Motor neuron (in vitro differentiated cells): ENCODE measurements around the gene ZBTB8A. TPM values are rescaled to one million over a fixed set of nuclear protein-coding genes. Genes with fewer than 3 reads are reported as not detected.
A peak's percentile ranks its signal among the peaks of the same experiment; 100 is the strongest.
"Not testable (repeated sequence)": the region's sequence is repeated elsewhere in the genome, so short reads cannot be mapped to it uniquely, and the experiment has no call there.

Experiments used
- ATAC-seq, 8 experiments: fragments of 200-7000 bp; cut with Tn5 transposase; replicated peaks in 6 of 8; 2 replicates each; pipeline ENCODE4 v1.8.0; 2021; ENCODE audit warnings: mild to moderate bottlenecking in 8 of 8, moderate library complexity in 8 of 8
- H3K27ac ChIP-seq, 2 donors: fragments of 250-450 bp; sonication (Bioruptor Pico); 2 replicates each; pipeline ENCODE4 v1.9.0; 2021; ENCODE audit warnings: antibody characterized with exemption in 2 of 2, mild to moderate bottlenecking in 2 of 2, moderate library complexity in 1 of 2
- H3K4me1 ChIP-seq, 2 donors: fragments of 250-450 bp; sonication (Bioruptor Pico); replicated peaks in 1 of 2; 2 replicates each; pipeline ENCODE4 v1.6.1; 2021; ENCODE audit warnings: antibody characterized with exemption in 2 of 2, mild to moderate bottlenecking in 2 of 2, moderate library complexity in 1 of 2
- H3K4me3 ChIP-seq, 5 donors: fragments of 250-450 bp; sonication (Bioruptor Pico); 2 replicates each; pipeline ENCODE4 v1.9.0; 2021; ENCODE audit warnings: antibody characterized with exemption in 5 of 5, mild to moderate bottlenecking in 5 of 5, moderate library complexity in 4 of 5
- WGBS, 10 experiments: fragments of 450-650 bp; shearing (Covaris generic); methylation state at CpG; one replicate each; pipeline ENCODE4 v1.0.0; 2022; 5-methylcytosine and 5-hydroxymethylcytosine counted together
- in situ Hi-C, 9 experiments: fragments of 400-800 bp; cut with MboI; loops; one replicate each; pipeline ENCODE4 v1.15.0; 2021; ENCODE audit warnings: low sequenced_read_pairs in 9 of 9, low pct_unique_long_range_greater_than_20kb in 2 of 9; ENCODE audit not compliant: unreplicated experiment in 9 of 9
- total RNA-seq, 8 experiments: library from RNA; unstranded; fragments of 300-600 nt; gene quantifications; 2 replicates each; pipeline versions ENCODE4 v1.2.3 to v1.2.4, GENCODE V29; 2022

The ZBTB8A gene
- total RNA-seq, 8 experiments from 2014 or later = 1.5 to 18.2 (median 14.3) TPM

DNA sequence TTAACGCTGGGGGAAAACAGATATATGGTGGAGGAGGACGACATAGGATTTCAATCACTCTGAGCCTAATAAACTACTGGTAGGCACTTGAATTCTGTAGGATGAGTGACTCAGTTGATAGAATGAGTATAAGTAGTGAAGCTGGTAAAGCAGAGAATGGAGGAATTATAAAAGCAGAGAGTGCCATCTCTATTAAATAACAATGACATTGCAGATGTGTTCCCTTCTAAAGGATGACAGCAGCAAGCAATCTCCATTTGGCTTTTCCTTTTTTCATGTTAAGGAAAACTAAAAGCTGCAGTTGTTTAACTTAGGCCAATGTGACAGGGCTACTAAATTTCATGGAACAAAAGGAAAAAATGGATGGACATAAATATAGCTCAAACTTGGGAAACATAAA lies 93.6 kb downstream of the ZBTB8A start:
- H3K4me3 ChIP-seq = no peak overlapping the region
- in situ Hi-C loops = no loop called here
- H3K4me1 ChIP-seq = peaks cover 5 to 7% of the 10 kb centered on the region in 2 donors
- peak in 3 of 8 experiments; percentile 20 to 49 (median 20) for ATAC-seq
- no peak overlapping the region for H3K27ac ChIP-seq
- 0 to 100% (median 31%) methylated on average over 1 to 2 of the region's 2 CpGs for WGBS, 10 experiments

- in situ Hi-C loops = no loop called here
- ATAC-seq = no peak
- Histone ChIP-seq H3K27ac (no peak overlapping the region), H3K4me1 (peaks cover 5 to 8% of the 10 kb centered on the region in 2 donors), H3K4me3 (no peak overlapping the region)
- 79 to 100% (median 92%) methylated on average over 1 to 6 of the region's 8 CpGs; no CpG with 5 or more reads in 1 of the 10 experiments for WGBS, 10 experiments
Observed at GRCh38 chr1:32635508-32636277, 96.5 kb downstream of the ZBTB8A start.

DNA sequence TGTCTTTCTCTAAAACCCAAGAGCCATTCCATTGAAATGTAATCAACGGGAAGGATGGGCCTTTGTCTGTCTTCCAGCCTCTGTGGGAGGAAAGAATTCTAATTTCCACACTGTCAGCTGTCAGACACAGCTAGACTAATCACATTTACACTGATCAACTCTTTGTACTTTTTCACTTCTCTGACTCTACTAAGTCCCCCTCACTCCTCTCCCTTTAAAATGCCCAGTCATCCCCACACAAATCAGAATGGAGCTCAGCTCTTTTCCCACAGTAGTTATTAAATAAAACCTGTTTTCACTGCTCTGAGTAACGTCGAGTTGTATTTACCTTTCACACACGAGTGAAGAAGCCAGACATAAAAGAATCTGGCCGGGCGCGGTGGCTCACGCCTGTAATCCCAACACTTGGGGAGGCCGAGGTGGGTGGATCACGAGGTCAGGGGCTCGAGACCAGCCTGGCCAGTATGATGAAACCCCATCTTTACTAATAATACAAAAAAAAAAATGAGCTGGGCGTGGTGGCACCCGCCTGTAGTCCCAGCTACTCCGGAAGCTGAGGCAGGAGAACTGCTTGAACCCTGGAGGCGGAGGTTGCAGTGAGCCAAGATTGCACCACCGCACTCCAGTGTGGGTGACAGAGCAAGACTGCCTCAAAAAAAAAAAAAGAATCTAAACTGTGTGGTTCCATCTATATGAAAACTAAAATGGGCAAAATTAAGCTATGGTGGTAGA lies 97.9 kb downstream of the ZBTB8A start:
- Histone ChIP-seq H3K27ac (peak overlapping the region in 1 of 2 donors; percentile 41), H3K4me3 (no peak overlapping the region), H3K4me1 (peaks cover 8 to 9% of the 10 kb centered on the region in 2 donors)
- WGBS, 10 experiments = 21 to 95% (median 46%) methylated on average over 1 to 16 of the region's 16 CpGs; no CpG with 5 or more reads in 2 of the 10 experiments
- peak in 4 of 8 experiments; percentile 69 to 91 (median 88) for ATAC-seq
- in situ Hi-C loops = no loop called here

GRCh38 chr1:32639489-32640075 lies 100.4 kb downstream of the ZBTB8A start:
- Histone ChIP-seq H3K4me3 (no peak overlapping the region), H3K4me1 (peaks cover 4 to 11% of the 10 kb centered on the region in 2 donors), H3K27ac (no peak overlapping the region)
- 60 to 100% (median 92%) methylated on average over 1 of the region's 1 CpG; no CpG with 5 or more reads in 4 of the 10 experiments for WGBS, 10 experiments
- in situ Hi-C loops = no loop called here
- no peak for ATAC-seq

GRCh38 chr1:32642292-32642827 lies 103.1 kb downstream of the ZBTB8A start:
- in situ Hi-C loops, H3K4me1 ChIP-seq, H3K4me3 ChIP-seq: not testable (repeated sequence)
- 0 to 80% (median 38%) methylated on average over 1 to 8 of the region's 8 CpGs; no CpG with 5 or more reads in 1 of the 10 experiments for WGBS, 10 experiments
- peak overlapping the region; percentile 66 to 80 for H3K27ac ChIP-seq
- peak in 5 of 8 experiments; percentile 75 to 87 (median 86) for ATAC-seq

- in situ Hi-C loops = no loop called here
- ATAC-seq = no peak
- 85 to 100% (median 98%) methylated on average over 2 to 4 of the region's 4 CpGs; no CpG with 5 or more reads in 3 of the 10 experiments for WGBS, 10 experiments
Observed at GRCh38 chr1:32644426-32644825, 105.2 kb downstream of the ZBTB8A start.

GRCh38 chr1:32647308-32648134 lies 108.3 kb downstream of the ZBTB8A start:
- Histone ChIP-seq H3K4me1 (peaks cover 10% of the 10 kb centered on the region in 2 donors), H3K27ac (no peak overlapping the region), H3K4me3 (no peak overlapping the region)
- in situ Hi-C loops = no loop called here
- ATAC-seq = no peak
- WGBS, 10 experiments = 42 to 100% (median 96%) methylated on average over 2 to 6 of the region's 6 CpGs

More at GRCh38 chr1:32644426-32644825, 105.2 kb downstream of the ZBTB8A start:
- no peak overlapping the region for H3K27ac ChIP-seq
- H3K4me3 ChIP-seq = no peak overlapping the region
- peaks cover 9% of the 10 kb centered on the region in 2 donors for H3K4me1 ChIP-seq

DNA sequence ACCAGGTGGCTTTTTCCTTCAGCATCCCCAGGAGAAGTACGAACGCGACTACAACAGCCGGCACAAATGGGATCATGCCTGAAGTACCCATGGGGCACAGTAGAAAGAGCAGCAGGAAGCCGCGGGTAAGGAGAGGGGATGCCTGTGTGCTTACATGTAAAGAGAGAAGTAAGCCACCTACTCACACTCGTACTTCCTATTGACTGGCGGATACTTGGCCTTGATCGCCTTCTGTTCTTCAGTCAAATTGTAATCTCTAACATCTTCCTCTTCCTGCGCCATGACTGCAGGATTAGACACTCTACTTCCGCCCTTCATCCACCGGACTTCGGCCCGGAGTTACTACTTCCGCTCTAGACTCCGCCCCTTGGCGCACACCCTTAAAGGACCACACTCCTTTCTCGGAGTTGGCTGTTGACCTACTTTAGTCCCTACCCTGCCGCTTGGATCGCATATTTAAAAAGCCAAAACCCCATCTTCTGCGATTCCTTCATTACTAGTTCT lies 111.1 kb downstream of the ZBTB8A start, which contains the start of gene ZBTB8OS:
TSS of gene ZBTB8OS (minus strand) at position 303 of the 504 bp plus-strand sequence. CDS start at position 282, 21 bp downstream.
- Histone ChIP-seq H3K4me1 (peaks cover 18% of the 10 kb centered on the region in 2 donors), H3K27ac (peak within 1 kb of the TSS; percentile 99 to 100), H3K4me3 (peak within 1 kb of the TSS; percentile 53 to 84 (median 67))
- in situ Hi-C loops = no loop called here
- peak; percentile 74 to 84 (median 78) for ATAC-seq
- WGBS, 10 experiments = 0 to 11% (median 1%) methylated on average over 3 to 20 of the region's 21 CpGs

DNA sequence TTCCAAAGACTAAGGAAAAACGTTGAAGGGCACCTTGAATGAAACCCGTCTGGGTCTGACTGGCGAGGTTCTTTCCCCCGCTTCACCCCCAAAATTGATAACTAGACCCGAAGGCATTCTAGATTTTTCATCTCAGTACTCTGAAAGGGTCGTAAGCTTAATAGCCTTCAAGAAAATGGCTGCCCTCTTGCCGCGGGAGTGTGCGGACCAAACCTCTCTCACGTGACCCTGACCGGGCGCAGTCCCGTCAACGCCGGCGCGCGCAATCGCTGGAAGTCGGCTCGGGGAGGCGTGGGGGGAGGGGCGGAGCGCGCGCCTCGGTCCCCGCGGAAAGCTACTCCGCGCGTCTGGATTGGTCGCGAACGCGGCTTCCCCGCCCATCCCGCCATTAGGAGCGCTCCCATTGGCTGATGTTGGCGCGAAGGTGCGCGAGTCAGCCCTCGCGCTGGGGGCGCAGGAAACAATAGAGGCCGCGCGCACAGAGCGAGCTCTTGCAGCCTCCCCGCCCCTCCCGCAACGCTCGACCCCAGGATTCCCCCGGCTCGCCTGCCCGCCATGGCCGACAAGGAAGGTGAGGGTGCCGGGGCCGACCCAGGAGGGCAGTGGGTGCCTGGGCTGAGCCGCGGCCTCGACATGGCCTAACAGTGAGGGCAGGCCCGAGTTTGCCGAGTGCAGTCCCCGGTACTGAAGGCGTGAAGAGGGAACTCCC lies 111.7 kb downstream of the ZBTB8A start, which contains the start of gene RBBP4:
TSS of gene RBBP4 (plus strand) at position 457 of the 709 bp plus-strand sequence. CDS start at position 556, 99 bp downstream.
- ATAC-seq = peak; percentile 85 to 94 (median 92)
- Histone ChIP-seq H3K4me1 (peaks cover 18% of the 10 kb centered on the region in 2 donors), H3K27ac (peak within 1 kb of the TSS; percentile 99 to 100), H3K4me3 (peak within 1 kb of the TSS; percentile 53 to 84 (median 67))
- 0 to 2% (median 0%) methylated on average over 3 to 16 of the region's 67 CpGs; no CpG with 5 or more reads in 3 of the 10 experiments for WGBS, 10 experiments
- in situ Hi-C loops = no loop called here

- in situ Hi-C loops = no loop called here
- Histone ChIP-seq H3K4me1 (peaks cover 18% of the 10 kb centered on the region in 2 donors), H3K4me3 (peak overlapping the region; percentile 53 to 84 (median 67)), H3K27ac (peak overlapping the region; percentile 95 to 99)
- WGBS, 10 experiments = 0 to 10% (median 0%) methylated on average over 4 to 36 of the region's 43 CpGs; no CpG with 5 or more reads in 1 of the 10 experiments
- peak in 6 of 8 experiments; percentile 2 to 16 (median 6) for ATAC-seq
Observed at GRCh38 chr1:32651461-32652073, 112.3 kb downstream of the ZBTB8A start.
